ENCODE measurements around the gene ADAMTS3. TPM values are rescaled to one million over a fixed set of nuclear protein-coding genes. Genes with fewer than 3 reads are reported as not detected.

The ADAMTS3 gene
- total RNA-seq, 1 experiment from 2014 or later: 0.39 TPM

GRCh38 chr4:72344418-72344817, 224.6 kb downstream of the ADAMTS3 start:
- no peak overlapping the region for H3K27ac ChIP-seq (ENCODE audit: low read length)
- ChIA-PET CTCF (no interaction called here), POLR2A (no interaction called here)
- ATAC-seq: no peak
- no peaks in the 10 kb centered on the region for H3K4me1 ChIP-seq (ENCODE audit: control insufficient read depth, insufficient read depth, low read length)
- BruUV-seq (replicated peaks): no TSS peak
- no peaks in the 10 kb centered on the region for H3K9me3 ChIP-seq (ENCODE audit: control insufficient read depth, insufficient read depth, low read depth, low read length)
- TF ChIP-seq TCF7L2 (IDR thresholded peaks at IDR 0.05; ENCODE audit: low read depth, low read length): no peak
- TF ChIP-seq REST (IDR thresholded peaks at IDR 0.05; ENCODE audit: insufficient read depth in 1 of 2, low read depth in 2 of 2, low read length in 1 of 2): no peak
- TF ChIP-seq SIN3A (IDR thresholded peaks at IDR 0.05; ENCODE audit: borderline replicate concordance, insufficient read depth, low read depth, low read length): no peak
- TF ChIP-seq CTCF (IDR thresholded peaks at IDR 0.05): no peak
- no peak for TF ChIP-seq POLR2AphosphoS5 (IDR thresholded peaks at IDR 0.05; ENCODE audit: low read depth, low read length)
- no peak overlapping the region for H3K4me3 ChIP-seq (ENCODE audit: low read depth in 2 of 2, low read length in 2 of 2)
- H3K36me3 ChIP-seq (ENCODE audit: control insufficient read depth, insufficient read depth, low read length): no peaks in the 10 kb centered on the region
- intact Hi-C loops (cut with micrococcal nuclease; ENCODE audit: unreplicated experiment): no loop called here
- no peak for DNase-seq (ENCODE audit: low read depth, low spot score)
- in situ Hi-C loops (cut with HindIII; ENCODE audit: low pct_unique_long_range_greater_than_20kb, low sequenced_read_pairs): no loop called here
- no peaks in the 10 kb centered on the region for H3K27me3 ChIP-seq (ENCODE audit: control insufficient read depth, insufficient read depth, low read length)

- in situ Hi-C loops (cut with HindIII; ENCODE audit: low pct_unique_long_range_greater_than_20kb, low sequenced_read_pairs): no loop called here
- BruUV-seq (replicated peaks): no TSS peak
- Histone ChIP-seq H3K4me1 (ENCODE audit: control insufficient read depth, insufficient read depth, low read length) (no peaks in the 10 kb centered on the region), H3K9me3 (ENCODE audit: control insufficient read depth, insufficient read depth, low read depth, low read length) (no peaks in the 10 kb centered on the region), H3K27me3 (ENCODE audit: control insufficient read depth, insufficient read depth, low read length) (no peaks in the 10 kb centered on the region), H3K36me3 (ENCODE audit: control insufficient read depth, insufficient read depth, low read length) (no peaks in the 10 kb centered on the region), H3K27ac (ENCODE audit: low read length) (no peak overlapping the region), H3K4me3 (ENCODE audit: low read depth in 2 of 2, low read length in 2 of 2) (no peak overlapping the region)
- no peak for DNase-seq (ENCODE audit: low read depth, low spot score)
- ChIA-PET POLR2A (no interaction called here), CTCF (no interaction called here)
- intact Hi-C loops (cut with micrococcal nuclease; ENCODE audit: unreplicated experiment): no loop called here
- TF ChIP-seq SIN3A (IDR thresholded peaks at IDR 0.05; ENCODE audit: borderline replicate concordance, insufficient read depth, low read depth, low read length) (no peak), TCF7L2 (IDR thresholded peaks at IDR 0.05; ENCODE audit: low read depth, low read length) (no peak), POLR2AphosphoS5 (IDR thresholded peaks at IDR 0.05; ENCODE audit: low read depth, low read length) (no peak), CTCF (IDR thresholded peaks at IDR 0.05) (no peak), REST (IDR thresholded peaks at IDR 0.05; ENCODE audit: insufficient read depth in 1 of 2, low read depth in 2 of 2, low read length in 1 of 2) (no peak)
- no peak for ATAC-seq
Observed at GRCh38 chr4:72341432-72341820, 227.6 kb downstream of the ADAMTS3 start.

Data from Panc1 (cell line).